HepG2 (cell line): ENCODE results near the gene COX4I2. TPM values are rescaled to one million over a fixed set of nuclear protein-coding genes. Genes with fewer than 3 reads are reported as not detected.

Experiments used
- ATAC-seq: fragments of 200-7000 bp; cut with Tn5 transposase; 3 replicates; pipeline ENCODE4 v1.9.1; 2020; ENCODE audit warnings: mild to moderate bottlenecking, moderate library complexity
- BruUV-seq: library from RNA; stranded (reverse); fragments of 400-500 nt; replicated peaks from 2 replicates; lab custom pipeline; 2021; lab: Mats Ljungman, UMichigan
- CTCF ChIA-PET: fragments of 300-600 bp; formaldehyde crosslinking; extraction: SDS; loops from one replicate; lab custom pipeline; 2021; ENCODE audit warnings: low total read pairs, inconsistent platforms, low intra/inter-chr PET ratio; lab: Yijun Ruan, JAX
- POLR2A ChIA-PET: fragments of 350-600 bp; sonication (Branson Sonifier 250); formaldehyde crosslinking; loops from one replicate; lab custom pipeline; 2020; ENCODE audit warnings: antibody characterized with exemption, inconsistent platforms; lab: Yijun Ruan, JAX
- DNase-seq: peaks from one replicate; pipeline ENCODE4 v3.0.0-alpha.2; 2015; ENCODE audit warnings: low spot score
- FAIRE-seq: peaks from 3 replicates; lab custom pipeline; 2011; peaks lifted over from hg19 to GRCh38; lab: Jason Lieb, UNC
- H2AFZ ChIP-seq: one replicate; pipeline ENCODE4 v1.6.1; 2011; ENCODE audit warnings: low read length, inconsistent platforms
- H3K27ac ChIP-seq: fragments of 300-600 bp; 3 replicates; pipeline ENCODE4 v1.8.0; 2011; ENCODE audit warnings: mixed run types, mild to moderate bottlenecking, mixed read lengths, low read length, inconsistent platforms; ENCODE audit not compliant: insufficient read depth; ENCODE audit errors: extremely low read length
- H3K27me3 ChIP-seq, 2 experiments: fragments of 200-600 bp in 1 of 2; 2 replicates in 1 of 2; 3 replicates in 1 of 2; pipeline versions ENCODE4 v1.6.0 to v1.8.0; 2011; ENCODE audit warnings: low read length in 2 of 2, mild to moderate bottlenecking in 2 of 2, moderate library complexity in 2 of 2, inconsistent platforms in 1 of 2; ENCODE audit not compliant: insufficient read depth in 2 of 2, control insufficient read depth in 1 of 2
- H3K36me3 ChIP-seq, 2 experiments: fragments of 200-600 bp in 1 of 2; replicated peaks in 1 of 2; 2 replicates in 1 of 2; 3 replicates in 1 of 2; pipeline versions ENCODE4 v1.5.1 to v1.8.0; 2011; ENCODE audit warnings: low read length in 2 of 2, inconsistent platforms in 1 of 2; ENCODE audit not compliant: insufficient read depth in 2 of 2, control insufficient read depth in 1 of 2
- H3K4me1 ChIP-seq: 2 replicates; pipeline ENCODE4 v1.5.1; 2012; ENCODE audit warnings: low read length, inconsistent platforms; ENCODE audit not compliant: insufficient read depth
- H3K4me2 ChIP-seq: 2 replicates; pipeline ENCODE4 v1.6.0; 2011; ENCODE audit warnings: low read depth, low read length, inconsistent platforms
- H3K4me3 ChIP-seq, 3 experiments: fragments of 200-600 bp in 1 of 3; sonication (generic), shearing (Covaris generic) in 1 of 3; replicated peaks in 1 of 3; 2 replicates each; pipeline ENCODE4 v1.5.1; 2011 to 2016; ENCODE audit warnings: low read length in 3 of 3, inconsistent platforms in 2 of 3, low read depth in 2 of 3, mild to moderate bottlenecking in 2 of 3, control low read depth in 1 of 3, mixed read lengths in 1 of 3; ENCODE audit not compliant: insufficient read depth in 1 of 3
- H3K79me2 ChIP-seq: one replicate; pipeline ENCODE4 v1.6.1; 2011; ENCODE audit warnings: low read length, inconsistent platforms; ENCODE audit not compliant: insufficient read depth
- H3K9ac ChIP-seq: 2 replicates; pipeline ENCODE4 v1.6.0; 2011; ENCODE audit warnings: mild to moderate bottlenecking, low read depth, low read length, inconsistent platforms; ENCODE audit not compliant: insufficient read depth
- H3K9me3 ChIP-seq: 2 replicates; pipeline ENCODE4 v1.5.1; 2012; ENCODE audit warnings: mild to moderate bottlenecking, low read length
- H4K20me1 ChIP-seq: 2 replicates; pipeline ENCODE4 v1.6.0; 2011; ENCODE audit warnings: inconsistent platforms, mild to moderate bottlenecking, low read length, moderate library complexity; ENCODE audit not compliant: insufficient read depth
- DNMT1 ChIP-seq: sonication (generic); formaldehyde crosslinking; IDR thresholded peaks from 2 replicates; pipeline ENCODE4 v1.5.1; 2020; ENCODE audit warnings: mild to moderate bottlenecking, missing genetic modification reagents
- ELF3 ChIP-seq: IDR thresholded peaks from 2 replicates; pipeline ENCODE4 v1.6.1; 2016; ENCODE audit warnings: missing genetic modification reagents, missing compliant biosample characterization
- FOXC1 ChIP-seq: sonication (generic); formaldehyde crosslinking; IDR thresholded peaks from 2 replicates; pipeline ENCODE4 v1.8.0; 2022; ENCODE audit warnings: mild to moderate bottlenecking, missing genetic modification reagents, borderline replicate concordance
- GABPA ChIP-seq, 2 experiments: IDR thresholded peaks; 2 replicates each; pipeline ENCODE4 v1.6.1; 2011 to 2016; ENCODE audit warnings: low read depth in 2 of 2, low read length in 1 of 2, missing biosample characterization in 1 of 2, missing genetic modification characterization in 1 of 2
- HNF4A ChIP-seq: sonication (generic); formaldehyde crosslinking; IDR thresholded peaks from 2 replicates; pipeline ENCODE4 v1.4.0; 2020; ENCODE audit warnings: missing genetic modification reagents
- KLF13 ChIP-seq: sonication (generic); formaldehyde crosslinking; IDR thresholded peaks from 2 replicates; pipeline ENCODE4 v1.4.0; 2020; ENCODE audit warnings: mild to moderate bottlenecking, missing genetic modification reagents
- MED1 ChIP-seq: sonication (generic); formaldehyde crosslinking; IDR thresholded peaks from 2 replicates; pipeline ENCODE4 v1.4.0; 2020; ENCODE audit warnings: missing genetic modification reagents
- MIER3 ChIP-seq: IDR thresholded peaks from 2 replicates; pipeline ENCODE4 v1.6.1; 2016; ENCODE audit warnings: missing compliant biosample characterization, borderline replicate concordance
- NFKB2 ChIP-seq: sonication (generic); formaldehyde crosslinking; IDR thresholded peaks from 2 replicates; pipeline ENCODE4 v1.4.0; 2020; ENCODE audit warnings: missing genetic modification reagents, borderline replicate concordance
- PRPF4 ChIP-seq: fragments of 200-400 bp; formaldehyde crosslinking; IDR thresholded peaks from 2 replicates; pipeline ENCODE4 v1.6.1; 2016; ENCODE audit warnings: low read length, low read depth; ENCODE audit not compliant: poor library complexity, severe bottlenecking
- ZBTB42 ChIP-seq: sonication (generic); formaldehyde crosslinking; IDR thresholded peaks from 2 replicates; pipeline ENCODE4 v1.5.0; 2020; ENCODE audit warnings: mild to moderate bottlenecking, missing genetic modification reagents
- ZFP36L2 ChIP-seq: sonication (generic); formaldehyde crosslinking; IDR thresholded peaks from 2 replicates; pipeline ENCODE4 v1.4.0; 2020; ENCODE audit warnings: missing genetic modification reagents
- ZMYM4 ChIP-seq: sonication (generic); formaldehyde crosslinking; IDR thresholded peaks from 2 replicates; pipeline ENCODE4 v1.8.1; 2023; ENCODE audit warnings: mild to moderate bottlenecking, missing genetic modification reagents
- ZNF431 ChIP-seq: sonication (generic); formaldehyde crosslinking; IDR thresholded peaks from 2 replicates; pipeline ENCODE4 v1.9.0; 2022; ENCODE audit warnings: missing genetic modification reagents, low read depth, mild to moderate bottlenecking, borderline replicate concordance
- ZNF567 ChIP-seq: sonication (generic); formaldehyde crosslinking; IDR thresholded peaks from 2 replicates; pipeline ENCODE4 v1.8.1; 2023; ENCODE audit warnings: mild to moderate bottlenecking, missing genetic modification reagents, borderline replicate concordance
- ZNF841 ChIP-seq: sonication (generic); formaldehyde crosslinking; IDR thresholded peaks from 2 replicates; pipeline ENCODE4 v1.8.1; 2023; ENCODE audit warnings: missing genetic modification reagents, borderline replicate concordance
- ZNF879 ChIP-seq: sonication (generic); formaldehyde crosslinking; IDR thresholded peaks from 2 replicates; pipeline ENCODE4 v1.8.1; 2023; ENCODE audit warnings: missing genetic modification reagents
- WGBS: methylation state at CpG from one replicate; pipeline ENCODE4 v1.1.6; 2017; ENCODE audit warnings: low lambda C conversion rate; 5-methylcytosine and 5-hydroxymethylcytosine counted together
- in situ Hi-C: cut with HindIII; loops from 2 replicates; pipeline ENCODE4 v1.10.0; 2017; ENCODE audit warnings: low pct_unique_long_range_greater_than_20kb; ENCODE audit not compliant: extremely low pct_ligation_motif_present
- intact Hi-C: fragments of 100-400 bp; cut with micrococcal nuclease; formaldehyde crosslinking; loops from one replicate; pipeline ENCODE4 v1.10.0; 2022; ENCODE audit not compliant: unreplicated experiment
- polyA plus RNA-seq, 8 experiments: library from polyadenylated mRNA; depleted of rRNA in 3 of 8; stranded (reverse) in 7 of 8; unstranded in 1 of 8; fragments of >200 nt; fragmentation: Illumina TruSeq in 4 of 8; extraction: Trizol in 4 of 8; gene quantifications; 2 replicates each; pipeline versions ENCODE4 v1.2.1 to v1.2.3, GENCODE V29; 2011 to 2016; ENCODE audit warnings: low read depth in 4 of 8, missing spikeins in 1 of 8, mixed read lengths in 1 of 8; ENCODE audit not compliant: insufficient read depth in 1 of 8
- total RNA-seq, 5 experiments: library from RNA; depleted of rRNA; stranded (reverse); fragments of >200 nt; fragmentation: Illumina TruSeq; extraction: Trizol; gene quantifications; 2 replicates each; pipeline ENCODE4 v1.2.3, GENCODE V29; 2016; ENCODE audit warnings: low read depth in 1 of 5
- TF ChIP-seq, protein P1 (sequence below): sonication (generic); formaldehyde crosslinking; conservative IDR thresholded peaks from 2 replicates; pipeline ENCODE4 v1.8.0; 2022; ENCODE audit warnings: mild to moderate bottlenecking, moderate library complexity, missing genetic modification reagents
- TF ChIP-seq, protein P2 (sequence below): sonication (generic); formaldehyde crosslinking; IDR thresholded peaks from 2 replicates; pipeline ENCODE4 v1.5.1; 2020; ENCODE audit warnings: missing genetic modification reagents, mild to moderate bottlenecking, borderline replicate concordance
- TF ChIP-seq, protein P3 (sequence below): sonication (generic); formaldehyde crosslinking; IDR thresholded peaks from 2 replicates; pipeline ENCODE4 v1.5.1; 2020; ENCODE audit warnings: mild to moderate bottlenecking, moderate library complexity, missing genetic modification reagents

Gene COX4I2
- total and polyA plus RNA-seq, 2 of the 13 experiments (the other 11 are each of a cell fraction or from before 2014, with no cell fraction given) = 1.1 TPM; not detected in 1

DNA sequence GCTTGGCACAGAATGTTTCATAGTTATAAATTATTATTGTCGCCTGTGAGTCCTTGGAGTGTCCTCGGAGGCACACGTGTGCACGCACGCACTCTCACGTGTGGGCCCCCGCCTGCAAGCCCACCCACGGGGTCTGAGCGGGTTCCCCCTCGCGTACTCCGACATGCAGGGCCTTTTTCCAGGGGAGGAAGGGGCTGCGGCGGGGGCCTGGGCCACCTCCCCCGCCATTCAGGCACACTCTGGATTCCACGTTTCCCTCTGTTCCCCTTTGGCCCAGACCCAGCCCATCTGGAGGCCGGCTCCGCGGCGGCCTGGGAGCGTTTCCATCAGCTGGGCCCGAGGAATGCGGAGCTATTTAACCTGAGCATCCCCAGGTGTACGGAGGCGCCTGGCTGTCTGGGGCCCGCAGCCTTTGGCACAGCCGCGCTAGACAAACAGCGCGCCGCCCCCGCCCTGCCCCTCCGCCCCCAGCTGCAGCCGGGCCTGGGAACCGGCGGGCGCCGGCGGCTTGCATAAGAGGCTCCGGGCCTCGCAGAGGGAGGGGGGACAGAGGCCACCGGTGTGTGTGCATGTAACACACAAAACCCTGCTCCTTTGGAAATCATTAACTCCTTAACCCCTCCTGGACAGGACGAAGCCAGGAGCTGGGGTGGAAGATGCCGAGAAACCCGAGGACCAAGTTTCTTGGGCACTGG, 29.3 kb upstream of the COX4I2 start:
- 2% methylated on average over 39 of the region's 45 CpGs for WGBS
- BruUV-seq = no TSS peak
- TF ChIP-seq, protein P1, sequence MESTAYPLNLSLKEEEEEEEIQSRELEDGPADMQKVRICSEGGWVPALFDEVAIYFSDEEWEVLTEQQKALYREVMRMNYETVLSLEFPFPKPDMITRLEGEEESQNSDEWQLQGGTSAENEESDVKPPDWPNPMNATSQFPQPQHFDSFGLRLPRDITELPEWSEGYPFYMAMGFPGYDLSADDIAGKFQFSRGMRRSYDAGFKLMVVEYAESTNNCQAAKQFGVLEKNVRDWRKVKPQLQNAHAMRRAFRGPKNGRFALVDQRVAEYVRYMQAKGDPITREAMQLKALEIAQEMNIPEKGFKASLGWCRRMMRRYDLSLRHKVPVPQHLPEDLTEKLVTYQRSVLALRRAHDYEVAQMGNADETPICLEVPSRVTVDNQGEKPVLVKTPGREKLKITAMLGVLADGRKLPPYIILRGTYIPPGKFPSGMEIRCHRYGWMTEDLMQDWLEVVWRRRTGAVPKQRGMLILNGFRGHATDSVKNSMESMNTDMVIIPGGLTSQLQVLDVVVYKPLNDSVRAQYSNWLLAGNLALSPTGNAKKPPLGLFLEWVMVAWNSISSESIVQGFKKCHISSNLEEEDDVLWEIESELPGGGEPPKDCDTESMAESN (CRISPR knock-in tag) = peak; percentile 99
- TF ChIP-seq GABPA (IDR thresholded peaks at IDR 0.05; ENCODE audit: low read depth, low read length) (no peak), GABPA (CRISPR knock-in tag; IDR thresholded peaks at IDR 0.05; ENCODE audit: low read depth) (peak; percentile 68; the same call in 1 of the 2 replicates), ZMYM4 (CRISPR knock-in tag) (peak; percentile 97), ZNF879 (CRISPR knock-in tag) (no peak), ZBTB42 (CRISPR knock-in tag) (peak; percentile 99), HNF4A (CRISPR knock-in tag) (peak; percentile 96), PRPF4 (no peak), ZFP36L2 (0 out of 2 replicates have a peak, but pooled peaks have one; percentile 55), MED1 (peak; percentile 100), FOXC1 (peak; percentile 93), MIER3 (peak; percentile 99), ZNF431 (peak; percentile 93; the same call in 1 of the 2 replicates), ZNF567 (peak; percentile 76), NFKB2 (CRISPR knock-in tag) (peak; percentile 99), KLF13 (no peak), ELF3 (peak; percentile 99), ZNF841 (peak; percentile 89), DNMT1 (CRISPR knock-in tag) (peak; percentile 98; the same call in 1 of the 2 replicates)
- TF ChIP-seq, protein P2, sequence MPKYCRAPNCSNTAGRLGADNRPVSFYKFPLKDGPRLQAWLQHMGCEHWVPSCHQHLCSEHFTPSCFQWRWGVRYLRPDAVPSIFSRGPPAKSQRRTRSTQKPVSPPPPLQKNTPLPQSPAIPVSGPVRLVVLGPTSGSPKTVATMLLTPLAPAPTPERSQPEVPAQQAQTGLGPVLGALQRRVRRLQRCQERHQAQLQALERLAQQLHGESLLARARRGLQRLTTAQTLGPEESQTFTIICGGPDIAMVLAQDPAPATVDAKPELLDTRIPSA = peak; percentile 65; the same call in 1 of the 2 replicates
- TF ChIP-seq, protein P3, sequence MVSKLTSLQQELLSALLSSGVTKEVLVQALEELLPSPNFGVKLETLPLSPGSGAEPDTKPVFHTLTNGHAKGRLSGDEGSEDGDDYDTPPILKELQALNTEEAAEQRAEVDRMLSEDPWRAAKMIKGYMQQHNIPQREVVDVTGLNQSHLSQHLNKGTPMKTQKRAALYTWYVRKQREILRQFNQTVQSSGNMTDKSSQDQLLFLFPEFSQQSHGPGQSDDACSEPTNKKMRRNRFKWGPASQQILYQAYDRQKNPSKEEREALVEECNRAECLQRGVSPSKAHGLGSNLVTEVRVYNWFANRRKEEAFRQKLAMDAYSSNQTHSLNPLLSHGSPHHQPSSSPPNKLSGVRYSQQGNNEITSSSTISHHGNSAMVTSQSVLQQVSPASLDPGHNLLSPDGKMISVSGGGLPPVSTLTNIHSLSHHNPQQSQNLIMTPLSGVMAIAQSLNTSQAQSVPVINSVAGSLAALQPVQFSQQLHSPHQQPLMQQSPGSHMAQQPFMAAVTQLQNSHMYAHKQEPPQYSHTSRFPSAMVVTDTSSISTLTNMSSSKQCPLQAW (CRISPR knock-in tag) = peak; percentile 100

More for the DNA sequence above, 29.3 kb upstream of the COX4I2 start:
- FAIRE-seq = peak; percentile 85
- Histone ChIP-seq H3K36me3 (peaks cover 0 to 5% of the 10 kb centered on the region in 2 experiments; a peak in 4 of 5 replicates), H3K9me3 (no peaks in the 10 kb centered on the region), H3K27ac (peak overlapping the region; percentile 98), H3K27me3 (no peaks in the 10 kb centered on the region; a peak in 1 of 5 replicates), H4K20me1 (peaks cover 19% of the 10 kb centered on the region), H2AFZ (no peak overlapping the region), H3K4me1 (peaks cover 62% of the 10 kb centered on the region), H3K4me3 (peak overlapping the region; percentile 81 to 99 (median 95)), H3K9ac (peak overlapping the region; percentile 99), H3K4me2 (peak overlapping the region; percentile 94), H3K79me2 (peaks cover 37% of the 10 kb centered on the region)
- intact Hi-C loops (loop anchor here (5.0 kb wide), 1 partner anchor 114 kb away; the partner anchor contains the start of gene BCL2L1), in situ Hi-C loops (no loop called here)
- DNase-seq = peak; percentile 100
- POLR2A ChIA-PET = interaction anchor here (0.6 to 13.6 kb wide), 26 partner anchors 8 to 131 kb away, joined by 3 to 1427 read pairs (median 8); partner anchors contain the start of genes BCL2L1 and TPX2
- CTCF ChIA-PET = interaction anchor here (0.9 to 8.3 kb wide), 2 partner anchors 38 to 45 kb away, joined by 3 to 335 read pairs; no protein-coding TSS in a partner anchor
- peak; percentile 52 for ATAC-seq
